Upper lobe of left lung (tissue), 4 donors: ENCODE data around the gene LRRK1.

Experiments used
- CTCF ChIP-seq, 6 experiments: fragments of 450-650 bp in 4 of 6; fragments of 200-600 bp in 2 of 6; sonication (generic) in 2 of 6; IDR thresholded peaks; one replicate each; pipeline ENCODE4 v1.5.1; 2016 to 2019; ENCODE audit warnings: antibody characterized with exemption in 6 of 6
- POLR2A ChIP-seq, 4 donors: fragments of 450-650 bp; IDR thresholded peaks; one replicate each; pipeline ENCODE4 v1.5.1; 2016 to 2017; ENCODE audit warnings: antibody characterized with exemption in 4 of 4, mild to moderate bottlenecking in 2 of 4

- TF ChIP-seq CTCF (IDR thresholded peaks at IDR 0.05) (no peak), POLR2A (IDR thresholded peaks at IDR 0.05) (no peak)
These were observed 28.7 kb downstream of the LRRK1 start for GRCh38 chr15:100947760-100948429.
